Measurements from ENCODE around the gene CNGB1.
"Not testable (repeated sequence)": the region's sequence is repeated elsewhere in the genome, so short reads cannot be mapped to it uniquely, and the experiment has no call there.

CNGB1 gene

GRCh38 chr16:57876210-57876609, 94.7 kb downstream of the CNGB1 start:
- Histone ChIP-seq H3K9me3 (ENCODE audit: insufficient read depth, low read depth, low read length) (no peaks in the 10 kb centered on the region), H3K9ac (ENCODE audit: low read depth, low read length, poor library complexity, severe bottlenecking) (no peak overlapping the region), H4K20me1 (ENCODE audit: insufficient read depth, low read length, poor library complexity, severe bottlenecking) (no peaks in the 10 kb centered on the region), H3K9me2 (replicated peaks; ENCODE audit: low read depth, low read length) (no peaks in the 10 kb centered on the region), H3K4me2 (ENCODE audit: low read depth, low read length, poor library complexity, severe bottlenecking) (no peak overlapping the region), H3K36me3 (ENCODE audit: insufficient read depth, low read length) (no peaks in the 10 kb centered on the region), H3K4me1 (ENCODE audit: insufficient read depth, low read length, poor library complexity, severe bottlenecking) (no peaks in the 10 kb centered on the region), H3F3A (ENCODE audit: low read depth) (no peaks in the 10 kb centered on the region), H2AFZ (ENCODE audit: low read length) (no peak overlapping the region), H3K27me3 (ENCODE audit: insufficient read depth, low read length, poor library complexity, severe bottlenecking) (no peaks in the 10 kb centered on the region), H3K79me2 (ENCODE audit: insufficient read depth, low read length) (no peaks in the 10 kb centered on the region), H3K4me3 (ENCODE audit: low read length, poor library complexity, severe bottlenecking) (no peak overlapping the region)
- TF ChIP-seq EZH2phosphoT487 (IDR thresholded peaks at IDR 0.05; ENCODE audit: borderline replicate concordance) (no peak), CTCF (conservative IDR thresholded peaks at IDR 0.05; ENCODE audit: low read length) (no peak)

- H3K27me3 ChIP-seq (ENCODE audit: insufficient read depth, low read length, poor library complexity, severe bottlenecking): no peaks in the 10 kb centered on the region
- H3K9me2 ChIP-seq (replicated peaks; ENCODE audit: low read depth, low read length): no peaks in the 10 kb centered on the region
- H3K4me3 ChIP-seq (ENCODE audit: low read length, poor library complexity, severe bottlenecking): no peak overlapping the region
- H3K36me3 ChIP-seq (ENCODE audit: insufficient read depth, low read length): no peaks in the 10 kb centered on the region
- no peaks in the 10 kb centered on the region for H4K20me1 ChIP-seq (ENCODE audit: insufficient read depth, low read length, poor library complexity, severe bottlenecking)
- no peaks in the 10 kb centered on the region for H3K9me3 ChIP-seq (ENCODE audit: insufficient read depth, low read depth, low read length)
- no peaks in the 10 kb centered on the region for H3F3A ChIP-seq (ENCODE audit: low read depth)
- H3K4me1 ChIP-seq (ENCODE audit: insufficient read depth, low read length, poor library complexity, severe bottlenecking): no peaks in the 10 kb centered on the region
- no peak overlapping the region for H3K9ac ChIP-seq (ENCODE audit: low read depth, low read length, poor library complexity, severe bottlenecking)
- no peak overlapping the region for H2AFZ ChIP-seq (ENCODE audit: low read length)
- TF ChIP-seq EZH2phosphoT487 (IDR thresholded peaks at IDR 0.05; ENCODE audit: borderline replicate concordance): no peak
- TF ChIP-seq CTCF (conservative IDR thresholded peaks at IDR 0.05; ENCODE audit: low read length): no peak
- H3K4me2 ChIP-seq (ENCODE audit: low read depth, low read length, poor library complexity, severe bottlenecking): no peak overlapping the region
- H3K79me2 ChIP-seq (ENCODE audit: insufficient read depth, low read length): no peaks in the 10 kb centered on the region
These were observed 95.6 kb downstream of the CNGB1 start for GRCh38 chr16:57875347-57875746.

GRCh38 chr16:57873218-57873617, 97.7 kb downstream of the CNGB1 start:
- Histone ChIP-seq H3F3A (ENCODE audit: low read depth) (no peaks in the 10 kb centered on the region), H2AFZ (ENCODE audit: low read length) (no peak overlapping the region), H3K36me3 (ENCODE audit: insufficient read depth, low read length) (no peaks in the 10 kb centered on the region), H4K20me1 (ENCODE audit: insufficient read depth, low read length, poor library complexity, severe bottlenecking) (no peaks in the 10 kb centered on the region), H3K4me3 (ENCODE audit: low read length, poor library complexity, severe bottlenecking) (no peak overlapping the region), H3K9me3 (ENCODE audit: insufficient read depth, low read depth, low read length) (no peaks in the 10 kb centered on the region), H3K9ac (ENCODE audit: low read depth, low read length, poor library complexity, severe bottlenecking) (no peak overlapping the region), H3K4me2 (ENCODE audit: low read depth, low read length, poor library complexity, severe bottlenecking) (no peak overlapping the region), H3K4me1 (ENCODE audit: insufficient read depth, low read length, poor library complexity, severe bottlenecking) (no peaks in the 10 kb centered on the region), H3K27me3 (ENCODE audit: insufficient read depth, low read length, poor library complexity, severe bottlenecking) (no peaks in the 10 kb centered on the region), H3K79me2 (ENCODE audit: insufficient read depth, low read length) (no peaks in the 10 kb centered on the region), H3K9me2 (replicated peaks; ENCODE audit: low read depth, low read length) (no peaks in the 10 kb centered on the region)
- no peak for TF ChIP-seq EZH2phosphoT487 (IDR thresholded peaks at IDR 0.05; ENCODE audit: borderline replicate concordance)
- no peak for TF ChIP-seq CTCF (conservative IDR thresholded peaks at IDR 0.05; ENCODE audit: low read length)

- H3F3A ChIP-seq (ENCODE audit: low read depth); H4K20me1 ChIP-seq (ENCODE audit: insufficient read depth, low read length, poor library complexity, severe bottlenecking); H3K4me1 ChIP-seq (ENCODE audit: insufficient read depth, low read length, poor library complexity, severe bottlenecking); H3K9me2 ChIP-seq (replicated peaks; ENCODE audit: low read depth, low read length); H3K4me3 ChIP-seq (ENCODE audit: low read length, poor library complexity, severe bottlenecking); H3K36me3 ChIP-seq (ENCODE audit: insufficient read depth, low read length); H3K4me2 ChIP-seq (ENCODE audit: low read depth, low read length, poor library complexity, severe bottlenecking); H3K79me2 ChIP-seq (ENCODE audit: insufficient read depth, low read length); H3K27me3 ChIP-seq (ENCODE audit: insufficient read depth, low read length, poor library complexity, severe bottlenecking); H2AFZ ChIP-seq (ENCODE audit: low read length); H3K9ac ChIP-seq (ENCODE audit: low read depth, low read length, poor library complexity, severe bottlenecking); H3K9me3 ChIP-seq (ENCODE audit: insufficient read depth, low read depth, low read length): not testable (repeated sequence)
These were observed 98.2 kb downstream of the CNGB1 start for GRCh38 chr16:57872764-57873163.

Data from Loucy (cell line).